Measurements from ENCODE around the gene ZNF350. TPM values are rescaled to one million over a fixed set of nuclear protein-coding genes. Genes with fewer than 3 reads are reported as not detected.

ZNF350 gene
- total and polyA plus RNA-seq, 2 of the 13 experiments (the other 11 are each of a cell fraction or from before 2014, with no cell fraction given) = 3.7 to 6.9 TPM

DNA sequence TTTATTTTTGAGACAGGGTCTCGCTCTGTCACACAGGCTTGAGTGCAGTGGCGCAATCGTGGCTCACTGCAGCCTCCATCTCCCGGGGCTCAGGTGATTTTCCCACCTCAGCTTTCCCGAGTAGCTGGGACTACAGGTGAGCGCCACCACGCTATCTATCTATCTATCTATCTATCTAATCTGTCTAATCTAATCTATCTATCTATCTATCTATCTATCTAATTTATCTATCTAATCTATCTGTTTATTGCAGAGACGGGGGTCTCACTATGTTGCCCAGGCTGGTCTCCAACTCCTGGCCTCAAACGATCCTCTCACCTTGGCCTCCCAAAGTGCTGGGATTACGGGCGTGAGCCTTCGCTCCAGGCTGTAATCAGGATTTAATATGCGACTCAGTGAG is 58.8 kb downstream of the ZNF350 start:
- TF ChIP-seq ZNF121 (CRISPR knock-in tag; IDR thresholded peaks at IDR 0.05) = peak; percentile 85
- TF ChIP-seq, protein P1, sequence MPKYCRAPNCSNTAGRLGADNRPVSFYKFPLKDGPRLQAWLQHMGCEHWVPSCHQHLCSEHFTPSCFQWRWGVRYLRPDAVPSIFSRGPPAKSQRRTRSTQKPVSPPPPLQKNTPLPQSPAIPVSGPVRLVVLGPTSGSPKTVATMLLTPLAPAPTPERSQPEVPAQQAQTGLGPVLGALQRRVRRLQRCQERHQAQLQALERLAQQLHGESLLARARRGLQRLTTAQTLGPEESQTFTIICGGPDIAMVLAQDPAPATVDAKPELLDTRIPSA (CRISPR knock-in tag; IDR thresholded peaks at IDR 0.05; ENCODE audit: borderline replicate concordance) = no peak
- TF ChIP-seq, protein P2, sequence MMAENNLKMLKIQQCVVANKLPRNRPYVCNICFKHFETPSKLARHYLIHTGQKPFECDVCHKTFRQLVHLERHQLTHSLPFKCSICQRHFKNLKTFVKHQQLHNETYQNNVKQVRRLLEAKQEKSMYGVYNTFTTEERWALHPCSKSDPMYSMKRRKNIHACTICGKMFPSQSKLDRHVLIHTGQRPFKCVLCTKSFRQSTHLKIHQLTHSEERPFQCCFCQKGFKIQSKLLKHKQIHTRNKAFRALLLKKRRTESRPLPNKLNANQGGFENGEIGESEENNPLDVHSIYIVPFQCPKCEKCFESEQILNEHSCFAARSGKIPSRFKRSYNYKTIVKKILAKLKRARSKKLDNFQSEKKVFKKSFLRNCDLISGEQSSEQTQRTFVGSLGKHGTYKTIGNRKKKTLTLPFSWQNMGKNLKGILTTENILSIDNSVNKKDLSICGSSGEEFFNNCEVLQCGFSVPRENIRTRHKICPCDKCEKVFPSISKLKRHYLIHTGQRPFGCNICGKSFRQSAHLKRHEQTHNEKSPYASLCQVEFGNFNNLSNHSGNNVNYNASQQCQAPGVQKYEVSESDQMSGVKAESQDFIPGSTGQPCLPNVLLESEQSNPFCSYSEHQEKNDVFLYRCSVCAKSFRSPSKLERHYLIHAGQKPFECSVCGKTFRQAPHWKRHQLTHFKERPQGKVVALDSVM (CRISPR knock-in tag; IDR thresholded peaks at IDR 0.05) = peak; percentile 84
- TF ChIP-seq PHF20 (CRISPR knock-in tag; IDR thresholded peaks at IDR 0.05) = no peak
- BruUV-seq (replicated peaks) = TSS peak; percentile 45
- ATAC-seq (no peak), DNase-seq (ENCODE audit: low spot score) (no peak), FAIRE-seq (no peak)
- Histone ChIP-seq H3K9ac (ENCODE audit: insufficient read depth, low read depth, low read length) (peak overlapping the region; percentile 84), H3K4me1 (ENCODE audit: insufficient read depth, low read length) (peaks cover 35% of the 10 kb centered on the region), H3K27me3 (ENCODE audit: control insufficient read depth in 1 of 2, insufficient read depth in 2 of 2, low read length in 2 of 2) (no peaks in the 10 kb centered on the region; a peak in 1 of 5 replicates), H4K20me1 (ENCODE audit: insufficient read depth, low read length) (no peaks in the 10 kb centered on the region), H2AFZ (ENCODE audit: low read length) (peak overlapping the region; percentile 99), H3K4me3 (replicated peaks in 1 of 3; ENCODE audit: insufficient read depth in 1 of 3, low read depth in 2 of 3, low read length in 3 of 3) (peak overlapping the region; percentile 88 to 98 (median 96)), H3K4me2 (ENCODE audit: low read depth, low read length) (peak overlapping the region; percentile 66), H3K27ac (ENCODE audit: extremely low read length, insufficient read depth, low read length) (peak overlapping the region; percentile 87), H3K36me3 (replicated peaks in 1 of 2; ENCODE audit: control insufficient read depth in 1 of 2, insufficient read depth in 2 of 2, low read length in 2 of 2) (peaks cover 6 to 18% of the 10 kb centered on the region in 2 experiments; a peak in 3 of 5 replicates), H3K79me2 (ENCODE audit: insufficient read depth, low read length) (peaks cover 13% of the 10 kb centered on the region), H3K9me3 (ENCODE audit: low read length) (peaks cover 24% of the 10 kb centered on the region)
- WGBS (ENCODE audit: low lambda C conversion rate) = 51% methylated on average over 13 of the region's 13 CpGs
- ChIA-PET POLR2A (no interaction called here), CTCF (ENCODE audit: low intra/inter-chr PET ratio, low total read pairs) (no interaction called here)
- in situ Hi-C loops (cut with HindIII; ENCODE audit: extremely low pct_ligation_motif_present, low pct_unique_long_range_greater_than_20kb) = no loop called here
- intact Hi-C loops (cut with micrococcal nuclease; ENCODE audit: unreplicated experiment) = loop anchor here (2.0 to 10.0 kb wide), 2 partner anchors 23 to 77 kb away; partner anchors contain the start of genes ZNF615 and ZNF649

Measured in HepG2 (cell line).